Fibroblast of the aortic adventitia (primary cell): ENCODE measurements around the gene TRIM14. TPM values are rescaled to one million over a fixed set of nuclear protein-coding genes. Genes with fewer than 3 reads are reported as not detected.
"Not testable (repeated sequence)": the region's sequence is repeated elsewhere in the genome, so short reads cannot be mapped to it uniquely, and the experiment has no call there.

Experiments used
- DNase-seq: peaks from one replicate; pipeline ENCODE4 v3.0.0-alpha.2; 2010; ENCODE audit warnings: low read depth
- H3K4me3 ChIP-seq: 2 replicates; pipeline ENCODE4 v1.5.1; 2011; ENCODE audit warnings: low read depth, mild to moderate bottlenecking, control low read depth, low read length, moderate library complexity
- total RNA-seq: library from RNA; depleted of rRNA; stranded (reverse); fragments of >200 nt; gene quantifications from 2 replicates; pipeline ENCODE4 v1.2.3, GENCODE V29; 2012; ENCODE audit warnings: low replicate concordance
- TF ChIP-seq, protein P1 (sequence below): IDR thresholded peaks from 2 replicates; pipeline ENCODE4 v1.5.1; 2011; ENCODE audit warnings: mild to moderate bottlenecking, low read length, control low read depth, inconsistent platforms; ENCODE audit not compliant: insufficient read depth

TRIM14 gene
- total RNA-seq, 1 donor, result 0.81 TPM

DNA sequence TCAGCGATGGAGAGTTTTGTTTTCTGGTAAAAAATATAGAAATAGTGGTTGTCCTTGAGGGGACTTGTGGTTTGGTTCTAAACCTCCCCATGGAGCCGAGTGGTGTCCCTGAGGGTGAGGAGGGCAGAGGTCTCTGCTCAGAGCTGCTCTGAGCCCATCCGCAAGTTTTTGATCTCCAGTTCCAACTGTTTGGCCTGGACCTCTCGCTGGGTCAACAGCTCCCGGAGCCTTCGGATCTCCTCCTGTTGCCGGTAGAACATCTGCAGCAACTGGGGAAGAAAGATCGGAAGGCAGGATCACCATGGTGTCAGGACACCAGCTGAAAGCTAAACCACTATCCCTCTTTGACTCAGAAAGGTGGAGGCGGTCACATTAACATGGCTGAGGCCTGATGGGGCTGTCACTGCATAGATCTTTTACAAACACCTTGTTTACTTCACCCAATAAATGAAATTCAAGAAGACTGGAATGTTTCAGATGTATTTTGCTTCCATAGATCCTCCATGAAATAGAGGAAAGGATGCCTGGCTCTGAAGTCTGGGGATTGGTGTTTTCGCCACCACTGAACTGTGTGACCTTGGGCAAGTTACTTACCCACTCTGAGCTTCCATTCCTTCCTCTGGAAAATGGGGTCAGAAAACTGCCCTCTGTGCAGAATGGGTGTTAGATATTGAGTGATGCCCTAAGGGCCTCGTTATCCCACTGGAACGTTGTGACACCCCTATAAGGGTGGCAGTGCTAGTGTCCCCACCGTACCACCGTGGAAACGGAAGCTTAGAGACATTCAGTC is 5.8 kb upstream of the TRIM14 start:
- H3K4me3 ChIP-seq, result no peak overlapping the region
- DNase-seq, result no peak
- TF ChIP-seq, protein P1, sequence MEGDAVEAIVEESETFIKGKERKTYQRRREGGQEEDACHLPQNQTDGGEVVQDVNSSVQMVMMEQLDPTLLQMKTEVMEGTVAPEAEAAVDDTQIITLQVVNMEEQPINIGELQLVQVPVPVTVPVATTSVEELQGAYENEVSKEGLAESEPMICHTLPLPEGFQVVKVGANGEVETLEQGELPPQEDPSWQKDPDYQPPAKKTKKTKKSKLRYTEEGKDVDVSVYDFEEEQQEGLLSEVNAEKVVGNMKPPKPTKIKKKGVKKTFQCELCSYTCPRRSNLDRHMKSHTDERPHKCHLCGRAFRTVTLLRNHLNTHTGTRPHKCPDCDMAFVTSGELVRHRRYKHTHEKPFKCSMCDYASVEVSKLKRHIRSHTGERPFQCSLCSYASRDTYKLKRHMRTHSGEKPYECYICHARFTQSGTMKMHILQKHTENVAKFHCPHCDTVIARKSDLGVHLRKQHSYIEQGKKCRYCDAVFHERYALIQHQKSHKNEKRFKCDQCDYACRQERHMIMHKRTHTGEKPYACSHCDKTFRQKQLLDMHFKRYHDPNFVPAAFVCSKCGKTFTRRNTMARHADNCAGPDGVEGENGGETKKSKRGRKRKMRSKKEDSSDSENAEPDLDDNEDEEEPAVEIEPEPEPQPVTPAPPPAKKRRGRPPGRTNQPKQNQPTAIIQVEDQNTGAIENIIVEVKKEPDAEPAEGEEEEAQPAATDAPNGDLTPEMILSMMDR, result no peak

DNA sequence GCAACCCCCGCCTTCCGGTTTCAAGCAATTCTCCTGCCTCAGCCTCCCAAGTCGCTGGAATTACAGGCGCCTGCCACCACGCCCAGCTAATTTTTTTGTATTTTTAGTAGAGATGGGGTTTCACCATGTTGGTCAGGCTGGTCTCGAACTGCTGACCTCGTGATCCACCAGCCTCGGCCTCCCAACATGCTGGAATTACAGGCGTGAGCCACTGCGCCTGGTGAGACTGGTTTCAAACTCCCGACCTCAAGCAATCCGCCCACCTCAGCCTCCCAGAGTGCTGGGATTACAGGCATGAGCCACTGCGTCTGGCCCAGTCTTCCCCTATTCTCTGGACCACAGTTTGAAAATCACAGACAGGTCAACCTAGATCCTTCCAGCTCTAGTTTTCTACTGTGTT is 5.1 kb upstream of the TRIM14 start:
- DNase-seq, result not testable (repeated sequence)

DNA sequence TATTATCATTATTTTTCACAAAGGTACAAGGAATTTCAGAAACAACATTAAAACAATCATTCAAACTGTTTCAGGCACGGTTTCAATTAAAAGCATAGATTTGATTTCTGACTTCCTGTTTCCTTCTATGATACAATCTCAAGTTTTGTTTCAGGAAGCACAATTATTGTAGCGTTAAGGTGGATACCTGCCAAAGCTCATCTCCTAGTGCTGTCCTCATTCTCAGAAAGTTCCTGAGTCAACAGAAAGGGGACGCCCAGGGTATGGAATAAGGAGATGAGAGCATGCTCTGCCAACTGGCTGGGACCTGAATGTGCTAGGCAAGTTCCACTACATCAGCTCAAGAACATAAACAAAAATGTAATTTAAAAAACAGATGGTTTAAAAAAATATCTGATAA is 2.0 kb upstream of the TRIM14 start:
- no peak overlapping the region for H3K4me3 ChIP-seq
- DNase-seq, result no peak
- TF ChIP-seq, protein P1, result no peak

More for the DNA sequence above, 5.1 kb upstream of the TRIM14 start:
- not testable (repeated sequence) for H3K4me3 ChIP-seq

DNA sequence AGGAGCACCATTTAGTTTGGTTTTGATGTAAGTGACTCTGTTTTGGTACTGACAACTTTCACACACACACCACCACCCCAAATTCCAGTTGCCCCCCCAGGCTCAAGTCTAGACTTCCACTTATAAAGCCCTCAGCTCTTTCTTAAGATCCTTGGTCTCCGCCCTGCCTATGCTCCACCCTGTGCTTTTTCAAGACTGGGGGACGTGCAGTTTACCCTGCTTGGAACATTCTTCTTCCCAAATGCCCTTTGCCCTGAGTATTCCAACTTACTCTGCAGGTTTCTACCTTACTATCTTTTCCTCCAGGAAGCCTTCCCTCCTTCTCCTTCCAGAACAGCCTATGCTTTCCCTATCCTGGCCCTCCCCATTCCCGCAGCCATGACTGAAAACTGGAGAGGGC is 1.5 kb upstream of the TRIM14 start:
- no peak overlapping the region for H3K4me3 ChIP-seq
- TF ChIP-seq, protein P1, result no peak
- DNase-seq, result no peak

DNA sequence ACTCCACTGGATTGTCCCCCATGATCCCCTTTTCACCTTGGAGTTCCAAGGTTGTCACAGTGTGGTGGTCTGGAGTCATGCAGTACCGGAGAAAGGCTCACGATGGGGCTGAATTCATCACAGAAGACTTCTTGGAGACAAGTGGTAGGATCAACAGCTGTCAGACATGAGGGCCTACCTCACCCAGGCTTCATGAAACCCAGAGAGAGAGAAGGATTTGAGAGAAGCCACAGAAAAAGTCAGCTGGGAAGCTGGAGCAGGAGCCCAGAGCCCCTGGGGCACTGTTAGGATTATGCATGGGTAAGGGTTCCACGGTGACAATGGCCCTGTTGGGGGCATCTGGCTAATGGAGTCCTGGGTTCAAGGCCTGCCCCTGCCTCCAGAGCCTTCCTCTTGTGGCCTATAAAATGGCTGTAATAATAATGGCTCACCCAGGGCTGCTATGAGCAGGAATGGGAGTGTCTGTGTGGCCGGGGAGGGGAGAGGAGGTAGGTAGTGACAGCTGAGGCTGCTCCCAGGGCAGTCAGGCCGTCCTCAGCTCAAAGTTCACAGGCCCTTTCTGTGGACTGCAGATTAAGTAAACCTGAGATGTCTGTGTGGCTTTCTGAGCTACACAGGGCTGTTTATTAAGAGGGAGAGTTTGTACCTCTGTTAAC is 910 bp downstream of the TRIM14 start:
- TF ChIP-seq, protein P1, result no peak
- DNase-seq, result no peak
- H3K4me3 ChIP-seq, result peak overlapping the region; percentile 71

DNA sequence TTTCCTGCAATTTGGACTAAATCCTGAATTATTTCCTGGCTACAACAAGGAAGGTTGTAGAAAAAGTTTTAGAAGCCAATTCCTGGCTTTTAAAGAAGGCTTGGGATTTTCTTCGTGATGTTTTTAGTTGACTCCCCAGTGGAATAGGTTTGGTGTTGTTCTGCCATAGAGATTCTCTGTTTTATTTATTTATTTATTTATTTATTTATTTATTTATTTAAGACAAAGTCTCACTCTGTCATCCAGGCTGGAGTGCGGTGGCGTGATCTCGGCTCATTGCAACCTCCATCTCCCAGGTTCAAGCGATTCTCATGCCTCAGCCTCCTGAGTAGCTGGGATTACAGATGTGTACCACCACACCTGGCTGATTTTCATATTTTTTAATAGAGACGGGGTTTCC is 1.9 kb downstream of the TRIM14 start:
- not testable (repeated sequence) for DNase-seq, H3K4me3 ChIP-seq

DNA sequence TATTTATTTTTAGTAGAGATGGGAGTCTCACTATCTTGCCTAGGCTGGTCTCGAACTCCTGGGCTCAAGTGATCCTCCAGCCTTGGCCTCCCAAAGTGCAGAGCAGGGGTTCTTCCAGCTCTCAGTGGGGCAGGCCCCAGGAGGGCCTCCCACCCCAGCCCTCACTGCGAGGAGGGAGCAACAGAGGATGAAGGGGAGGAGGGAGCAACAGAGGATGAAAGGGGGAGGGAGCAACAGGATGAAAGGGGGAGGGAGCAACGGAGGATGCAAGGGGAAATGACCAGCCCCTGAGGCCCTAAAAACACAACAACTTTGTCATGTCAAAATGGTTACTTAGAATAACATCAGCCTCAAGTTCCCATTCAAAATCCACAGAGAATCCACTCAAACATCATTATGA is 10.0 kb downstream of the TRIM14 start:
- H3K4me3 ChIP-seq, result no peak overlapping the region
- TF ChIP-seq, protein P1, result no peak
- no peak for DNase-seq
